ENCODE measurements around the gene LBH. TPM values are rescaled to one million over a fixed set of nuclear protein-coding genes. Genes with fewer than 3 reads are reported as not detected.

LBH gene
- total and polyA plus RNA-seq, 5 donors from 2014 or later: 215 to 299 (median 232) TPM

DNA sequence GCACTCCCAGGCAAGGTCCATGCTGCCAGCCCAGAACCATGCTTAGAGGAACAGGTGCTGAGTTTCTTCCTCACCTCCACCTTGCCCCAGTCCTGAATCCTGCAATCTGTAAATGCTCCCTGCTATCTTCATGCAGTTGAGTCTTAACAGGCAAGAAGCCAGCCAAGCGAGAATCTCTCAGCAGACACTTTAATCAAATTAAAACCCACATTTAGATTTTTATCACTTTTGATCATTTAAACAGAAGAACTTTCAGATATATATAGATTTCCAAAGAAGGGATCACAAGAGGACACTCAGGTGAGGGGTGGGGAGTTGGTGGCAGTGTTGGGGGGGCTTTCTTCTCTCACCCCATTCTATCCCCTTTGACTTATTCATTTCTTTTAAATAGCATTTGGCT is 25.9 kb upstream of the LBH start:
- Mint-ChIP-seq H3K36me3 (no peaks in the 10 kb centered on the region), H3K4me3 (no peak overlapping the region), H3K4me1 (peaks cover 9 to 22% (median 9%) of the 10 kb centered on the region in 4 donors), H3K27ac (peak overlapping the region in 1 of 3 donors; percentile 76), H3K9me3 (no peaks in the 10 kb centered on the region), H3K27me3 (peaks cover 9% of the 10 kb centered on the region)
- ATAC-seq (ENCODE audit: low read depth in 2 of 2) (no peak), DNase-seq (no peak)
- H3K9me3 ChIP-seq (ENCODE audit: control insufficient read depth in 2 of 2, low read length in 2 of 2): no peaks in the 10 kb centered on the region
- no peak overlapping the region for H3K4me3 ChIP-seq (ENCODE audit: low read depth, low read length)
- H3K36me3 ChIP-seq (ENCODE audit: control insufficient read depth, insufficient read depth, low read length): no peaks in the 10 kb centered on the region
- peaks cover 10% of the 10 kb centered on the region for H3K4me1 ChIP-seq (ENCODE audit: control insufficient read depth, insufficient read depth, low read length, poor library complexity, severe bottlenecking)
- H3K27ac ChIP-seq (ENCODE audit: insufficient read depth, low read length, poor library complexity, severe bottlenecking): no peak overlapping the region
- H3K27me3 ChIP-seq (ENCODE audit: control insufficient read depth, insufficient read depth, low read length): no peaks in the 10 kb centered on the region

DNA sequence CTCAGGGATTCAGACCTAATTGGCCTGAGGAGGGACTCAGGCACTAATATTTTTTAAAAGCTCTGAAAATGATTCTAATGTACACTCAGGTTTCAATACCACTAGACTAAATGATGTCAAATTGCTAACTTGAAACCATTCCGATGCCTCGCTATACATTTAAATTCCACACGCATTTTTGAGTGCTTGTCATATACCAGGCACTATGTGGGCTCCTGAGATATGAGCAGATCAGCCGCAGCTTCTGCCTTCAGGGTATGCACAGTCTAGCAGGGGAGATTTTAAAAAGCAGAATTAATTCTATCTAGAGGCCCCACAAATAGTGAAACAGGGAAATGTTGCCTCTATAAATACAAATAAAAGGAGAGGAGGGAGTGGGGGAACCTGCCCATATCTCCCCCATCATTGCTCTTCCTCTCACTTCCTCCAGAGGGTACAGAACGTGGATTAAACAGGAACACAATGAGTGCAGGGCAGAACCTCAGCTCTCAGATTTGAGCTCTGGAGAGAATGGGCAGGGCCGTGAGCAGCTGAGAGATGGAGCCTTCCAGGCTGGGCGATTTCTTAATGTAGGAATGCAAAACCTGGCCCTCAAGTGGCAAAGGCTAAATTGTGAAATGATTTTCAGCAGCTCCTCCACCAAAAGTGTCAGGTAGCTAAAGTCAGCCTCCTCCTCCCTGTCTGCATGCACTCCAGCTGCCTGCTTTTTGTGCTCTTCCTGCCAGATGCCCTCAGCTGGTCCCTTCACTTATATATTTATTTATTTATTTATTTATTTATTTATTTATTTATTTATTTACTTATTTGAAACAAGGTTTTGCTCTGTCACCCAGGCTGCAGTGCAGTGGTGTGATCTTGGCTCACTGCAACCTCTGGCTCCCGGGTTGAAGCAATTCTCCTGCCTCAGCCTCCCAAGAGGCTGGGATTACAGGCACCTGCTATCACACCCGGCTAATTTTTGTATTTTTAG is 24.6 kb upstream of the LBH start:
- Histone ChIP-seq H3K27ac (ENCODE audit: insufficient read depth, low read length, poor library complexity, severe bottlenecking) (no peak overlapping the region), H3K9me3 (ENCODE audit: control insufficient read depth in 2 of 2, low read length in 2 of 2) (no peaks in the 10 kb centered on the region), H3K36me3 (ENCODE audit: control insufficient read depth, insufficient read depth, low read length) (no peaks in the 10 kb centered on the region), H3K27me3 (ENCODE audit: control insufficient read depth, insufficient read depth, low read length) (no peaks in the 10 kb centered on the region), H3K4me3 (ENCODE audit: low read depth, low read length) (no peak overlapping the region), H3K4me1 (ENCODE audit: control insufficient read depth, insufficient read depth, low read length, poor library complexity, severe bottlenecking) (peaks cover 10% of the 10 kb centered on the region)
- Mint-ChIP-seq H3K36me3 (no peaks in the 10 kb centered on the region), H3K4me1 (peaks cover 9 to 24% (median 9%) of the 10 kb centered on the region in 4 donors), H3K4me3 (no peak overlapping the region), H3K27ac (peak overlapping the region in 1 of 3 donors; percentile 70), H3K9me3 (no peaks in the 10 kb centered on the region), H3K27me3 (peaks cover 9% of the 10 kb centered on the region)
- ATAC-seq (ENCODE audit: low read depth in 2 of 2): no peak
- DNase-seq: no peak

DNA sequence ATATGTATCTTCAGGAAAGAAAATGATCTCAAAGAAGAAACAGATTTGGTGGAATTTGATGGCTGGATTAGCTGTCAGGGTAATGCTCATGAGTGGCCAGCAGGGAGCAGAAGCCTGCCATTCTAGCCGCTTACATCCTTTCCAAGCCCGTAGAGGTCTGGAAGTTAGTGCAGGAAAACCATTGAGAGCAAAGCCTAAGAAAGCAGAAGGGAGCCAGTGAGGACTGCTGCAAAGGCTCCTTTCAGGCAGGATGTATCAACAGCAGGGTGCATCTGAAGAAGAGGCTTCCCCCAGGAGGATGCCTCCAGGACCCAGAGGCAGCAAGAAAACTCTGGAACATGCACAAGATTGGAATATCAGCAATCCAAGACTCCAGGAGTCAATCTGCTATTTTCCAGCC is 22.9 kb upstream of the LBH start:
- Histone ChIP-seq H3K27ac (ENCODE audit: insufficient read depth, low read length, poor library complexity, severe bottlenecking) (peak overlapping the region; percentile 38), H3K27me3 (ENCODE audit: control insufficient read depth, insufficient read depth, low read length) (no peaks in the 10 kb centered on the region), H3K36me3 (ENCODE audit: control insufficient read depth, insufficient read depth, low read length) (no peaks in the 10 kb centered on the region), H3K4me3 (ENCODE audit: low read depth, low read length) (peak overlapping the region; percentile 22), H3K4me1 (ENCODE audit: control insufficient read depth, insufficient read depth, low read length, poor library complexity, severe bottlenecking) (peaks cover 10% of the 10 kb centered on the region), H3K9me3 (ENCODE audit: control insufficient read depth in 2 of 2, low read length in 2 of 2) (no peaks in the 10 kb centered on the region)
- Mint-ChIP-seq H3K27ac (peak overlapping the region; percentile 68 to 79 (median 73)), H3K4me3 (peak overlapping the region in 2 of 4 donors; percentile 9 to 60), H3K9me3 (no peaks in the 10 kb centered on the region), H3K27me3 (peaks cover 7% of the 10 kb centered on the region), H3K36me3 (no peaks in the 10 kb centered on the region), H3K4me1 (peaks cover 9 to 24% (median 9%) of the 10 kb centered on the region in 4 donors)
- DNase-seq: peak in 2 of 3 donors; percentile 35 to 54
- ATAC-seq (ENCODE audit: low read depth in 2 of 2): peak; percentile 37 to 47

DNA sequence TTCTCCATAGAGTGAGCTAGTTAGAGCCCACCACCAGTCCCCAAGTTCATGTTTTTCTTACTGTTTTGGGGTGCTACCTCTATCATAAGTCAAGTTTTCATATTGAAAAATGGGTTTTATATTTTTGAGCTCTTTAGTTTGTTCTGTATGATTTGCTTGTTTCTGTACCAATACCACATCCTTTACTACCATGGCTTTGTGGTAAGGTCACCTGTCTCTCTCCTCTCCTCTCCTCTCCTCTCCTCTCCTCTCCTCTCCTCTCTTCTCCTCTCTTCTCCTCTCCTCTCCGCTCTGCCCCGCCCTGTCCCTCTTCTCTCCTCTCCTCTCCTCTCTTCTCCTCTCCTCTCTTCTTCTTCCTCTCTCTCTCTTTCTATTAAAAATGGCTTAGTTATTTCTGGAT is 22.1 kb upstream of the LBH start:
- peak overlapping the region in 3 of 4 donors; percentile 6 to 71 (median 9) for H3K4me3 Mint-ChIP-seq

DNA sequence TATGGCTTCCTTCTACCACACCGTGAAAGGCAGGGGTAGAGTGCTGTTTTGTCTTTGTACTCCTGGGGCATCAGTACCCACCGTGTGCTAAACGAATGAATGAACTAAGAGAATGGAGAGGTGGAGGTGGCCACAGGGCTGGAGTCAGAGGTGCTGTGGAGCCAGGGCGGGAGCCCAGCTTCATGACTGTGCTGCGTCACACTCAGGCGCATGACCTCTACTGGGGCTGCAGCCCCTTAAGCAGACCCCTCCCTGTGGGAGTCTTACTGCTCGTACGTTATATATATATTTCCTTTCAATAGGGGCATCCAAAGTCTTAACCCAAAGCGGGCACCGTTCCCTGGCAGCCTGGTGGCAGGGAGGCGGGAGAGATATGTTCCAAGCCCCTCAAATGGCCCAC is 18.0 kb upstream of the LBH start:
- Histone ChIP-seq H3K27me3 (ENCODE audit: control insufficient read depth, insufficient read depth, low read length) (no peaks in the 10 kb centered on the region), H3K4me1 (ENCODE audit: control insufficient read depth, insufficient read depth, low read length, poor library complexity, severe bottlenecking) (peaks cover 9% of the 10 kb centered on the region), H3K27ac (ENCODE audit: insufficient read depth, low read length, poor library complexity, severe bottlenecking) (no peak overlapping the region), H3K4me3 (ENCODE audit: low read depth, low read length) (no peak overlapping the region), H3K9me3 (ENCODE audit: control insufficient read depth in 2 of 2, low read length in 2 of 2) (no peaks in the 10 kb centered on the region), H3K36me3 (ENCODE audit: control insufficient read depth, insufficient read depth, low read length) (no peaks in the 10 kb centered on the region)
- ATAC-seq (ENCODE audit: low read depth in 2 of 2): no peak
- DNase-seq: no peak
- H3K9me3 Mint-ChIP-seq: no peaks in the 10 kb centered on the region
- no peaks in the 10 kb centered on the region for H3K27me3 Mint-ChIP-seq
- H3K27ac Mint-ChIP-seq: peak overlapping the region in 2 of 3 donors; percentile 32 to 36
- peaks cover 9 to 25% (median 10%) of the 10 kb centered on the region in 4 donors for H3K4me1 Mint-ChIP-seq
- no peaks in the 10 kb centered on the region for H3K36me3 Mint-ChIP-seq
- no peak overlapping the region for H3K4me3 Mint-ChIP-seq

More for the DNA sequence above, 22.1 kb upstream of the LBH start:
- no peaks in the 10 kb centered on the region for H3K9me3 Mint-ChIP-seq
- Histone ChIP-seq H3K27me3 (ENCODE audit: control insufficient read depth, insufficient read depth, low read length) (no peaks in the 10 kb centered on the region), H3K4me1 (ENCODE audit: control insufficient read depth, insufficient read depth, low read length, poor library complexity, severe bottlenecking) (peaks cover 10% of the 10 kb centered on the region), H3K4me3 (ENCODE audit: low read depth, low read length) (no peak overlapping the region), H3K9me3 (ENCODE audit: control insufficient read depth in 2 of 2, low read length in 2 of 2) (no peaks in the 10 kb centered on the region), H3K27ac (ENCODE audit: insufficient read depth, low read length, poor library complexity, severe bottlenecking) (peak overlapping the region; percentile 38), H3K36me3 (ENCODE audit: control insufficient read depth, insufficient read depth, low read length) (no peaks in the 10 kb centered on the region)
- ATAC-seq (ENCODE audit: low read depth in 2 of 2) (peak; percentile 37 to 72), DNase-seq (peak in 2 of 3 donors; percentile 39 to 46)
- no peaks in the 10 kb centered on the region for H3K36me3 Mint-ChIP-seq
- peaks cover 5% of the 10 kb centered on the region for H3K27me3 Mint-ChIP-seq
- peaks cover 9 to 24% (median 12%) of the 10 kb centered on the region in 4 donors for H3K4me1 Mint-ChIP-seq
- H3K27ac Mint-ChIP-seq: peak overlapping the region; percentile 68 to 79 (median 73)

DNA sequence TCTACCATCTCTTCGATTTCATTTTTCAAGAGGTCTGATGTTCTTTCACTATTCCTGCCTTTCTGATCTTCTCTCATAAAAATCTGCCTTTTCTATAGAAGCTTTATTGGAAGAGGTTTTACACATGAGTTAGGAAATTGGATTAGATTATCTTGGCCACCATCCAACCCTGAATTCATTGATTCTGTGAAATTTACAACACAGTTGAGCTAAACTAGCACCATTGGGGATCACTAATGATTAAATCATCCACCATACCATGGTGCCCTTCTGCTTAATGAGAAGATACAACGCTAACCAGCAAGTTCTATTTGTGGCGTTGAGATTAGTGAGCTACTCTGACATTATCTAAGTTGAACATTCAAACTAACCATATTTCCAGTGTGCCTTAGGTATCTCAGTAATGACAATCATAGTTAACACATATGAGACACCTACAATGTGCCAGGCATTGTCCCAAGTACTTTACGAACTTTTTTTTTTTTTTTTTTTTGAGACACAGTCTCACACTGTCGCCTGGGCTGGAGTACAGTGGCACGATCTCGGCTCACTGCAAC is 17.3 kb upstream of the LBH start:
- Mint-ChIP-seq H3K4me1 (peaks cover 3 to 22% (median 6%) of the 10 kb centered on the region in 4 donors), H3K27ac (peak overlapping the region in 1 of 3 donors; percentile 9), H3K9me3 (no peaks in the 10 kb centered on the region), H3K4me3 (no peak overlapping the region), H3K27me3 (no peaks in the 10 kb centered on the region), H3K36me3 (no peaks in the 10 kb centered on the region)
- ATAC-seq (ENCODE audit: low read depth in 2 of 2) (no peak), DNase-seq (no peak)
- Histone ChIP-seq H3K9me3 (ENCODE audit: control insufficient read depth in 2 of 2, low read length in 2 of 2) (no peaks in the 10 kb centered on the region), H3K4me3 (ENCODE audit: low read depth, low read length) (no peak overlapping the region), H3K27ac (ENCODE audit: insufficient read depth, low read length, poor library complexity, severe bottlenecking) (no peak overlapping the region), H3K4me1 (ENCODE audit: control insufficient read depth, insufficient read depth, low read length, poor library complexity, severe bottlenecking) (peaks cover 2% of the 10 kb centered on the region), H3K27me3 (ENCODE audit: control insufficient read depth, insufficient read depth, low read length) (no peaks in the 10 kb centered on the region), H3K36me3 (ENCODE audit: control insufficient read depth, insufficient read depth, low read length) (no peaks in the 10 kb centered on the region)

DNA sequence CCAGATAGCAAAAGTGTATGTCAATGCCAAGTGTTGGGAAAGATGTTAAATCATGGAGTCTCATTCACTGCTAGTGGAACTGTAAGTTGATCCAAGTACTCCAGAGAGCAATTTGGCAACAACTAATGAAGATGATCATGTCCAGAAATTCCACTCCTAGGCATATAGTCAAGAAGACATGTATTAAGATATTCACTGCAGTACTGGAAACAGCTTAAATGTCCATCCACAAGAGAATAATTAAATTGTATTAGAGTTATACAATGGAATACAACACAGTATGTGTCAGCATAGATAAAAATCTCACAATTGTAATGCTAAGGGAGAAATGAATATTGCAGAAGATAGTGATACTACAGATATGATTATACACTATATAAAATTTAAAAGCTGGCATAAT is 15.2 kb upstream of the LBH start:
- no peak overlapping the region for H3K4me3 ChIP-seq (ENCODE audit: low read depth, low read length)
- DNase-seq (no peak), ATAC-seq (ENCODE audit: low read depth in 2 of 2) (no peak)
- Mint-ChIP-seq H3K27ac (no peak overlapping the region), H3K36me3 (no peaks in the 10 kb centered on the region), H3K27me3 (no peaks in the 10 kb centered on the region), H3K4me1 (peaks cover 0 to 7% (median 3%) of the 10 kb centered on the region in 4 donors), H3K9me3 (no peaks in the 10 kb centered on the region), H3K4me3 (no peak overlapping the region)
- H3K4me1 ChIP-seq (ENCODE audit: control insufficient read depth, insufficient read depth, low read length, poor library complexity, severe bottlenecking): no peaks in the 10 kb centered on the region
- no peak overlapping the region for H3K27ac ChIP-seq (ENCODE audit: insufficient read depth, low read length, poor library complexity, severe bottlenecking)
- H3K36me3 ChIP-seq (ENCODE audit: control insufficient read depth, insufficient read depth, low read length): no peaks in the 10 kb centered on the region
- no peaks in the 10 kb centered on the region for H3K27me3 ChIP-seq (ENCODE audit: control insufficient read depth, insufficient read depth, low read length)
- no peaks in the 10 kb centered on the region for H3K9me3 ChIP-seq (ENCODE audit: control insufficient read depth in 2 of 2, low read length in 2 of 2)

All from CD4-positive, CD25-positive, alpha-beta regulatory T cell (primary cell).